ENCODE measurements around the gene UPF3B.

GRCh38 chrX:119809185-119809666 is 43.5 kb downstream of the UPF3B start:
- TF ChIP-seq POLR2A (IDR thresholded peaks at IDR 0.05; ENCODE audit: low read depth, low read length) (no peak), POLR2AphosphoS5 (IDR thresholded peaks at IDR 0.05; ENCODE audit: low read depth, low read length) (no peak), TAF1 (IDR thresholded peaks at IDR 0.05; ENCODE audit: low read depth, low read length) (no peak), PAX5 (IDR thresholded peaks at IDR 0.05; ENCODE audit: insufficient read depth, low read length, severe bottlenecking) (no peak)

Data from GM12891 (cell line).